ENCODE data around the gene AEBP1.
"Not testable (repeated sequence)": the region's sequence is repeated elsewhere in the genome, so short reads cannot be mapped to it uniquely, and the experiment has no call there.

AEBP1 gene

DNA sequence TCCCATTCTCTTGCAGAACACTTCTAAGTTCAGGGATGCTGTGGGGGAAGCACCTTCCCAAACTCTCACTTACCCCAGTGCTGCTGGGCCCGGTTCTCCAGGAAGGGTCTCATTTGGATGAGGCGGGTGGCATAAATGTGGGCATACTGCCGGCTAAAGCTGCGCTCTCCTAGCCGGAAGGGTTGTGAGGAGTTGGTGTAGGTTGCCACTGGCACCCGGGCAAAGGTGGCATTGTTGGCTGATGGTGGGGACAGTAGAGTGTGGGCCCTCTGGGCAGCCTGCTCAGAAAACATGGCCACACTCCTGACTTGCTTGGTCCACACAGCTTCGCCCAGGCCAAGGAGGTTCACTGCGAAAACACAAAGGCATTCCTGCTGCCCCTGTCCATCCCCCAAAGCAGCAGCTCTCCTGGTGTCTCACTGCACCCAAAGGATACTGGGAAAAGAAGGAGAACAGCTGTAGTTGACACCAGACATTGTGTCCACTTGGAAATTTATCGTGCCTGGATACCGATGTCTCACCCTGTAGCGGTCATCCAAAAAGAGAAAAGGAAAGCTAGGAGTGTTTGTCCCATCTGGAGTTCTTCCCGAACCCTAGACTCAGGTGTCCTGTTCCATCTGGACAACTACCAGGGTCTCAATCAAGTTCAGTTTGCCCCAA is 17.7 kb downstream of the AEBP1 start:
- no peak for DNase-seq

DNA sequence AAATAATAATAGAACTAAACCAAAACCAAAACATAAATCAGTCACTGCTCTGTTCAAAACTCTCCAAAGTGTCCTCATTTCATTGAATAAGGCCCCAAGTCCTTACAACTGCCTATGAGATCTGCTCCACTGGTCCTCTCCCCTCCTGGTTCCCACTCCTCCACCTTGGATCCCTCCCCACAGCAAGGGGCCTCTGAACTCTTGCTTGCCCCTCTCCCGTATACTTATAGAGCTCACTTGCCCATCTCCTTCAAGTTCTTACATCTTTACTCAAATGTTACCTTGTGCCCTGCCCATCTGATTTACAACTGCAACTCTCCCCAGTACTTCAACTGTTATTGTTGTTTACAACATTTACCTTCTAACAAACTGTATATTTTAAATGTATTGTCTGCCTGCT is 18.4 kb downstream of the AEBP1 start:
- no peak for DNase-seq

DNA sequence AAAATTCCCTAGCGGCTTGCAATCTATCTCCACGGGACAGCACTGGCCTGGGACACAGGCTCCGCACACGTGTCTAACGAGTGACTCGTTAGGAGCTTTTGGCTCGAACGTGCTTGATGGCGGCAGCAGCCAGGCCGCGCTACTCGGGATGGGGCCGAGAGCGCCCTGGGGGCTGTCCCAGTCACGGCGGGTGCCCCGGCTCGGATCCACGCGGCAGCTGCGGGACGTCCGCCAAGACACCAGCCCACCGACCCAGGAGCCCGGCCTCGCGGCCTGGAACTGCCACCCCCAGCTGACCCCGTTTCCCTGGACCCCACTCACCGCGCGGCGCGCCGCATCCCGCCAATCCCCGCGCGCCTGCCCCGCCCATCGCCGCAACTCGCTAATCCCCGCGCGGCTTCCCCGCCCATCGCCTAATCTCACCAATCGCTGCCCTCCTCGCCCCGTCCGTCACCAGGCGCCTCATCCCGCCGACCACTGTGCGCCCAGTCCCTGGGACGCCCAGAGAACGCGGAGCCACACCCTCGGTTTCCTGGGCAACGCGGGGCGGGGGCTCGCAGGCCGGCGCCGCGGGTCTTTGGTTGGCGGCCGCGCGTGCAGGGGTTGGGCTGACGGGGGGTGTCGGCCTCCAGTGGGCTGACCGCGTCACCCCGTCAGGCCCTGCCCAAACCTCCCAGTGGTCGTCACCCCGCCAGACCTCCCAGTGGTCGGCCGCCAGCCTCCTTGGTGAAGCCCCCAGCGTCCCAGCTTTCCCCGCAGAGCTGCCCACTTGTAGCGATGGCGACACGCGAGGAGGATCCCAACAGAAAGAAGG is 19.3 kb downstream of the AEBP1 start, which contains the start of gene POLD2:
TSS of gene POLD2 (minus strand) at position 359 of the 814 bp plus-strand sequence. CDS start 1,495 bp downstream, outside the sequence.
- DNase-seq, result peak; percentile 93 to 99

DNA sequence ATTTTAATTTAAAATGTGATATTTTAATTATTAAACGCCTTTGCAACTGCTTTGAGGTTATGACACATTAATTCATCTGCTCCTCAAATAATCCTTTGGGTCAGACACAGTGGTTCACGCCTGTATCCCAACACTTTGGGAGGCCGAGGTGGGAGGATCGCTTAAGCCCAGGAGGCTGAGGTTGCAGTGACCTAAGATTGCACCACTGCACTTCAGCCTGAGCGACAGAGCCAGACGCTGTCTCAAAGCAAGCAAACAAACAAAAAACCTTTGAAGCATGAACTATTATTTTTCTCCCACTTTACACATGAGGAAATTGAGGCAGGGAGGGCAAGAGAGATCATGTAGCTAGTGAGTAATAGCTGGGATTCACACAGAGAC is 20.7 kb downstream of the AEBP1 start:
- DNase-seq, result no peak

DNA sequence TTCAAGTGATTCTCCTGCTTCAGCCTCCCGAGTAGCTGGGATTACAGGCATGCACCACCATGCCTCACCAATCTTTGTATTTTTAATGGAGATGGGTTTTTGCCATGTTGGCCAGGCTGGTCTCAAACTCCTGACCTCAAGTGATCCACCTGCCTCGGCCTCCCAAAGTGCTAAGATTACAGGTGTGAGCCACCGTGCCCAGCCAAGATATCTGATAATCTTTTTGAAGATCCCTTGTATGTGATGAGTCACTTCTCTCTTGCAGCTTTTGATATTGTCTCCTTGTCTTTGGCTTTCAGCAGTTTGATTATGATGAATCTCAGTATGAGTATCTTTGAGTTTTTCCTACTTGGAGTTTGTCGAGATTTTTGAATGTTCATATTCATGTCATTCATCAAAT is 22.4 kb downstream of the AEBP1 start:
- not testable (repeated sequence) for DNase-seq

DNA sequence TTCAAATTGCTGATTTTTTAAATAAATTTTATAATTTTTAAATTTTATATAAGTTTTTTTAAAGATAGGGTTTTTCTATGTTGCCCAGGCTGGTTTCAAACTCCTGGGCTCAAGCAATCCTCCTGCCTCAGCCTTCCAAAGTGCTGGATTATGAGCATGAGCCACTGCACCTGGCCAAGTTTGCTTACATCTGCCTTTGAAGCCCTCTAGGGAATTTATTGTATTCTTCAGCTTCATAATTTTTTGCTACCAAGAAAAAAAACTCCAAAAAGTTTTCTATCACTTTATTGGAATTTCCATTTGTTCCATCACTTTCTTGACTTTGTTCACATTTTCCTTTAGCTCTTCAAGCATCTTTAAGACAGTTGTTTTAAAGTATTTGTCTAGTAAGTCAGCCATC is 23.0 kb downstream of the AEBP1 start:
- no peak for DNase-seq

DNA sequence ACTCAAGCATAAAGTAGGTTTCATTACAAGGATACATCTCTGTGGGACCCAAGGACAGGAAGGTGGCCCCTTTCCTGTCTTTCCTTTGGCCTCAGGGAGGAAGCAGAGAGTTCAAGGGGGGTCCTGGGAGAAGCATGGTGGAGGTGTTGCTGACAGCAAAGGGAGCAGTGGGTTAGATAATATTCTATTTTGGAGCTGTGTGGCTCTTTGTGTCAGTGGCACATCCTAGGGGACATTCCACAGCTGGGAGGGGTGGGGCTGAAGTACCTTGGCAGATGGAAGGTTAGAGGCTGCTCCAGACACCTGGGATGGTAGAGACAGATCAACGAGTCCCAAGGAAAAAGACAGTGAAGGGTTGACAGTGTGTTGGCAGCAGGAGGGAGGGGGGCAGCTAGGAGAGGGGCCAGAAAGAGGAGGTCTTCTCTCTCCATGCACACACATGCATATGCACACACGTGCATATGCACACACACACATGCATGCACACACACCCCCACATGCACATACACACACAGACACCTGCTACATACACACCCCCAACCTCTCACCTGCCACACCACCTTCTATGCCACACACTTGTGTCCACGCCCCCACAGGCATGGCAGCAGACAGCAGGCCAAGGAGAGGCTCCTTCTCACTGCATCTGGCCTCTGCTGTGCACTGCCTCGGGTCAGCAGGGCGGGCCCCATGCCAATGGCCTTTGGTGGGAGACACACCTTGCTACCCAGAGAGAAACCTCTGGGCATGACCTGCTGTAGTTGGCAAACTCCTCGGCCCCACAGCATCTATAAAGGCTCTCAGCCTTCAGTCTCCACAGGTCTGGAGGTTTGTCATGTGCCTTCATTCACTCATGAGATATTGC is 24.8 kb downstream of the AEBP1 start:
- DNase-seq, result no peak

DNA sequence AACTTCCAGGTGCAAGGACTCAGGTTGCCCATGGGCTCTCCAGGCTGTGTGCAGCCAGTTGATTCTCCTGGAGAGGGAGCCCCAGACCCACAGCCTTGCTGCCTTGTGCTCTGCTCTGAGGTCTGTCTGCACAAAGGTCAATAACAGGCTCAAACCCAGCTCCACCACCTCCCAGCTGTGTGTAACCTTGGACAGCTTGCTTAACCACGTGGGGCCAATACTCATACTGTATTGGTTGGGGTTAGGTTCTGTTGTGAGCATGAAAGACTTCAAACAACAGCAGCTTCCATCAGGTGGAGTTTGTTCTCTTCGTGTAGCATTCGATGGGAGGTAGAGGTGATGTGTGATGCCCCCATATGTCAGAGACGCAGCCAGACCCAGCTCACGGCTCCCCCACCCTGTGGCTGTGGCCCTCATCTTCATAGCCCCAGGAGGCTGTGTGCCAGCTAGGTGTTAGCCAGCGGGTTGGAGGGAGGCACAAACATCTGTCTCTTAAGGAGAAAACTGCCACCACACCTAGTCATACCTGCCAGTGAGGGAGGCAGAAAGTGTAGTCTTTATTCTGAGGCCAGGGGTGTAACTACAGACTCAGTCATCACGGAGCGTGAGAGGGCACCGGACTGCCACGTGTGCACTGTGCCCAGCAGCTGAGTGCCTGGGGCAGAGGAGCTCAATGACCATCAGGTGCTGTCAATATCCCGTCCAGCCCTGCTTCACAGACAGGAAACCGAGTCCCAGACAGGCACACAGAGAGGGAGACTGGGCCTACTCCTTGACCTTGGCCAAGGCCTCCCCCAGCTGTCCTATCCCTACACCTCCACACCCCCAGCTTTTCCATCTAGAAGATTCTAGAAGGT is 27.3 kb downstream of the AEBP1 start:
- DNase-seq, result peak; percentile 49 to 79

DNA sequence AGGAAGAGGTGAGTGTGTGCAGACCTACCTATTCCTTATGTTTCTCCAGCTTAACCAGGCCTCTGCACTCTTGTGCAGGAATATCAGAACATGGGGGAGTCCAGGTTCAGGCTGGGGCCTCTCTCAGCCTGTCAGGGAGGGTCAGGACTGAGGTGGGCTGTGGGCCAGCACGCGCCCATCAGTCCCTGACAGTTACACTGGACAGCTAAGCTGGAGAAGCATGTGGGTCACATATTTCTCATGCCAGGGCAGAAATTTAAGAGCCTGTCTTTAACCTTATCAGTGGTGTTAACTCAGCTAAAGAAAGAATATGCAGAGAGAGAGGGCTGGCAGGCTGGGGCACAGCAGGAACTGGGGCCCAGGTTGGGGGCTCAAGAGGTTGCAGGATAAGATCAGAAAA is 27.9 kb downstream of the AEBP1 start:
- no peak for DNase-seq

DNA sequence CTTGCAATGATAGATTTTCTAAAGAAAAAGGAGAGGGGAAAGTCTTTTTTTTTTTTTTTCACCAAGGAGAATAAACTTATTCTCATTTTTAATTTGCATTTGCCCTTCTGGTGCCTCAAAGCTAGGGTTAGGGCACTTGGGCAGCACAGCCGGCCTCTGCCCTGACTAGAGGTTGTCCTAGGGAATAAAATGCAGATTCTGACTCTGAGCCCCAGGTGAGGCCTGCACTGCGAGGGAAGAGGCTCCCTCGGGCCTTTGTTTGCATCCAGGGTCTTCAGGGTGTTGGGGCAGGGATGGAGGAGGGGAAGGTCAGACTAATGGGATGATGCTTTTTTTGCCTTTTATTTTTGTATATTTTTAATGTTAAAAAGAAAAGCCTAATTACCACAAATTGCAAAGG is 29.1 kb downstream of the AEBP1 start:
- no peak for DNase-seq

DNA sequence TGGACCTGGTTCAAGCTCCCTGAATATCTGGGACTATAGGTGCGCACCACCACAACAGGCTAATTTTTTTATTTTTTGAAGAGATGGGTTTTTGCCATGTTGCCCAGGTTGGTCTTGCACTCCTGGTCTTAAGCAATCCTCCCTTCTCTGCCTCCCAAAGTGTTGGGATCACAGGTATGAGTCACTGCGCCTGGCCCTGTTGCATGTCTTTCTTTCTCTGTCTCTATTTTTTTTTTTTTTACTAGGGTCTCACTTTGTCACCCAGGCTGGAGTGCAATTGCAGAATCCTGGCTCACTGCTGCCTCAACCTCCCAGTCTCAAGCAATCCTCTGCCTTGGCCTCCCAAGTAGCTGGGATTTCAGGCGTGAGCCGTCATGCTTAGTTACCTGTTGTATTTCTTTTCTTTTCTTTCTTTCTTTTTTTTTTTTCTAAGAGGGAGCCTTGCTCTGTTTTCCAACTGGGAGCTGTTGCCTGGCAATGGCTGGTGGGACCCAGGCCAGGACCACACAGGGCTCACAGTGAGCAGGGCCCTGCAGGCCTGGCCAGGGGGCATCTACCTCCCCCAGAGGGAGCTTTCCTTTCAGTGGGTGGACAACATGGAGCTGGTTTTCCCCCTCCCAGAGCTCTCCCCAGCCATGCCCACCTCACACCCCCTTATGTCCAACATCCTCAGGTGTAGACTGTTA is 30.9 kb downstream of the AEBP1 start:
- no peak for DNase-seq

DNA sequence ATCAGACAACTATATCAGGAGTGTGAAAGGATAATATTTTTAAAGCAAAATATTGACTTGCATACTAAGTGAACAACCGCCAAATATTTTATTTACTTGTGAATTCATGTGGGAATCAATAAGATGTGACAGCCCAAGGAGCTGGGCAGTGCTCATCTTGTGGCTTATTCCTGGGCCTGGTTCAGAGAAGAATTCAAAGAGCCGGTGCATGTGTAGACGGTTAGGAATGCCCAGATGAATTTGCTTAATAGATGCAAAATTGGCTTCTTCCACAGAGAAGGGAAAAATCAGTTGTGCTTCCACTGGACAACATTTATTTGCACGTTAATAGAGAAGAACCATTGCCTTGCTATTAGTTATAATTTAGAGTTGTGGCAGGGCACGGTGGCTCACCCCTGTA is 32.6 kb downstream of the AEBP1 start:
- peak; percentile 88 to 89 for DNase-seq

DNA sequence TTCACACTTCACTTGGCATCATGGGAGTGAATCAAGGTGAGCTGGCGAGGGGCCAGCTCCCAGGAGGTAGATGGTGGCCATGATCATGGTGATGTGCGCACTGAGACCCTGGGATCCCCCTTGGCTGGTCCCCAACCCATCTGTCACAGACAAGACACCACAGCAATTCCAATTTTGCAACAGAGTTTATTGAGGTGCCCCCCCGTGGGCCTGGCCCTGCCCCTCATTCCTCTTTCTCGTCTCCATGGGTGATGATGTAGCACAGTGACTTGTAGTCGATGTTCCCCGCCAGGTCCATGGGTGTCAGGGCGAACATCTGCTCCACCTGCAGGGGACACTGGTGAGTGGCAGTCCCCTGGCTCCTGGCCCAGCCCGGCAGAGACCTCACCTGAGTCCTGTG is 34.6 kb downstream of the AEBP1 start:
- DNase-seq, result no peak

DNA sequence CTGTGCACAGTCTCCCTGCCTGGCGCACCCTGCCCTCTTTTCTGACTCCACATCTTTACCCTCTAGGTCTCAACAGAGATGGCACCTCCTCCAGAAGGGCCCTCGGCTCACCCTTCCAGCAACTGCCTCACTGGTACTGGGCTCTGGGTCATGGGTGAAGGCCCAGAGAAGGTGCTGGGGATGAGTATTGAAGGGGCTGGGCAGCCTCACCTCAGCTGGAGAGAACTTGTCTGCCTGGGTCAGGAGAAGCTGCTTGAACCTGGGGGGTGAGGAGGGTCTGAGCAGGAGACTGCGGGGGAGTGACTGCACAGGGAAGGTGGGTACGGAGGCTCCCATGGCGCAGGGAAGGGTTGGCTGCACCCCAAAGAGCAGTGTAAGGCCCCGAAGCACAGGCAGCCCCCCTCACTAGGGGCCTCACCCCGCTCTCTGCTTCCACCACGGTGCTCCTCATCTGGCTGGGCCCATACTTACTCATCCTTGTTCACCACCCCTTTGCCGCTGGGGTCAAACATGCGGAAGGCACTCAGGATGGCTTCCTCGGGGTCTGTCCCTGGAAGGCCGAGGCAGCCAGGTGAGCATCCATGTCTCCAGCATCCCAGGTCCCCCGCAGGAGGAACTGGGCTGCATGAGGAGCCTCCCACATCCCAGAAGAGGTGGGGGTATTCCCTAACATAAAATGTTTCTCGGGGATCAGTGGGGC is 35.3 kb downstream of the AEBP1 start:
- DNase-seq, result no peak

DNA sequence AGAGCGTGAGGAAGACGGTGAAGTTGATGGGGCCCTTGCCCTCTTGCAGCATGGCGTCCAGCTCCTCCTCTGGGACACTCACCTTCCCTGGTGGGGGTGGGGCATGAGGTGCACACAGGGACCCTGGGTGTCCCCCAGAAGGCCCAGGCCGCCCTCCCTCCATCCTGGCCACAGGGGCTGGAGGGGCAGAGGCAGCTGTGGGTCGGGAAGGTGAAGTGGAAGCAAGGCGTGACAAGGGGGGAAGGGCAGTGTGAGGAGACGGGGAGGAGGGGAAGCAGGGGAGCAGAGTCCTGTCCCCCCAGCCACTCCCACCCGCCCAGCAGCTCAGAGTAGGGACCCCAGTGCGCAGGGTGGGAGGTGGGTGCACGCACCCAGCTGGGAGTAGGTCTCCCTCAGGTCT is 36.2 kb downstream of the AEBP1 start:
- DNase-seq, result no peak

DNA sequence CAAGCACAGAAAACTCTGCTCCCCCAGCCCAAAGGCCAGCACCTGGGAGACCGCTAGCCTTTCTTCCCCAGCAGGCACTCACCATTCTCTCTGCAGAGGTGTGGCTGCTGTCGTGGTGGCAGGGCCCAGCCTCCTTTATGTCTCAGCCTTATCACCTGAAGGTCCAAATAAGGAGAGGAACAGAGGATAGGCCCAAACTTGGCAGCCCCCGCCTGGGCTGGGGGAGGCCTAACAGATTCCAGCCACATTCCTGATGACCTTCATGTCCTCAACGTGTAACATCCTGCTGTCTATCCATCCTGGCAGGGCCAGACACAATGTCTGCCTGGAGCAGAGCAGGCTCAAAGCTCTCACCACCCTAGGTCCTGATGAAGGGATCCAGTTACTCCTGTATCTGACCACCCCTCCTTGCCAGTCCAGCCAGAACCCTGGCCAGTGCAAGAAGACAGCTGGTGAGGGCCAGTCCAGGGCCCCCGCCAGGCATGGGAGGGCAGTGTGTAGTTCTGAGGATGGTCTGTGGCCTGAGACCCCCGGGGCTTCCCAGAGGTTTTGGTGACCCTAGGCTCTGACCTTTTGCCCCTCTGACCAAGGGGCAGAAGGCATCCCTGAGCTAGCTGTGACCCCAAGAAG is 37.2 kb downstream of the AEBP1 start, which contains the start of gene MYL7:
TSS of gene MYL7 (minus strand) at position 112 of the 630 bp plus-strand sequence. CDS start at position 85, 27 bp downstream.
- DNase-seq, result no peak

DNA sequence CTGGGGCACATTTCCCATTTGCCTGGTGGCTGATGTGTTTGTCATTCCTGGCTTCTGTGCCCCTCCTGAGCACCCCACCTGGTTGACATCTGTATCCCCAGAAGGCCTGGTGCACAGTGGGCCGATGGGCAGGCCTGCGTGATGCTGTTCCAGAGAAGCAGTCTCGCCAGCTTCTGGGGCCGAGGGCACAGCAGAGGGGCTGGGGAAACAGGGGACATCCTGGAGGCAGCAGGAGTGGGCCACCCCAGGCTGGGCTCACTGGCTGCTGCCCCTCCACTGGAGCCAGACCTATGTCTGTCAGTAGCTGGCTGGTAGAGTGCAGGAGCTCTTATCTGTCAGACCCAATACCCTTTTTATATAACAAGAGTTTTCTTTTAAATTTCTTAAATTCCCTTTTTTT is 37.9 kb downstream of the AEBP1 start:
- no peak for DNase-seq

DNA sequence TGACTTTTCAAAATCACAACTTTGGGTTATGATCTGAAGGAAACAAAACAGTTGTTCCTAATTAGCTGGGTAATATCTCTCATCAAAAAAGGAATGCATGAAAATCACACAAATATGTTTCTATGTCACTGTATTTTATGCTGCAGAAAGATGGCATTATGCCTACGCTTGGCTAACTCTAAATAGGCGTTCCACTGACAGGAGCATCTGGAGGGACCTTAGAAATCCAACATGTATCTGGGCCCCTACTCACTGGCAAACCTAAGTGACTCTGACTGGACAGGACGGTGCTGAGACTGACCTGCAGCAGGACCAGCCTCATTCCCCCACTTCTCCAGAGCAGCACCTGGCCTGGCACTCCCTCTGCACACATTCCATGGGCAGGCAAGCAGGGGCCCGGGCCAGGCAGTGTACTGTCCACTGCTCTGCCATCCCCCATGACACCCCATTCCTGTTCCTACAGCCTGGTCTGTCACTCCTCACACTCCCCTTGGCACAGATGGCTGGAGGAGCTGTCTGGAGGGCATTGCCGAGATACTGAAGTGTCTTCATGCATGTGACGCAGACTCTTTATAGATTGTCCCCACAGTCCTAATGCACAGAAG is 39.6 kb downstream of the AEBP1 start:
- DNase-seq, result no peak

DNA sequence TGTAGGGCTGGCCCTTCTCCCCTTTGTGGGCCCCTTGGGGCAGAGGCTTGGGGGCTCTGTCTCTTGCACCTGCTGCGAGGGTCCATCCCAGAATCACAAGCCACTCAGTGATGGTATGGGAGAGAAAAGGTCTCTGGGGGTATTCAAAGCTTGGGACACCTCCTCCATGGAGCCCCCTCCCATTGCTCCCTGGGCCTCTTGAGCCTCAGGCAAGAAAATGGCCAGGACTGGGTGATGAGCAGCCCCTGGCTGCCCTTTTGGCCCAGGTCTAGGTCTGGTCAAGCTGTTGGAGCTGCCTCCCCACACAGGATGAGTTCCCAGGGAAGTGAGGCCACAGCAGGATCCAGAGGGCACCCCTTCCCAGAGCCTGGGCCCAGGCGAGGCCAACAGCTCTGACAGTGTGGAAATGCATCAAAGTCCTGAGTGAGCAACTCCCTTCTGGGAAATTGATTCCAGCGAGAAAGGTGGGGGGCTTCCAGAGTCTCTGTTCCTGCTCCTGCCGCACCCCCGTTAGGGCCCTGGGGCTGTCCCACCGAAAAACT is 40.4 kb downstream of the AEBP1 start:
- DNase-seq, result no peak

DNA sequence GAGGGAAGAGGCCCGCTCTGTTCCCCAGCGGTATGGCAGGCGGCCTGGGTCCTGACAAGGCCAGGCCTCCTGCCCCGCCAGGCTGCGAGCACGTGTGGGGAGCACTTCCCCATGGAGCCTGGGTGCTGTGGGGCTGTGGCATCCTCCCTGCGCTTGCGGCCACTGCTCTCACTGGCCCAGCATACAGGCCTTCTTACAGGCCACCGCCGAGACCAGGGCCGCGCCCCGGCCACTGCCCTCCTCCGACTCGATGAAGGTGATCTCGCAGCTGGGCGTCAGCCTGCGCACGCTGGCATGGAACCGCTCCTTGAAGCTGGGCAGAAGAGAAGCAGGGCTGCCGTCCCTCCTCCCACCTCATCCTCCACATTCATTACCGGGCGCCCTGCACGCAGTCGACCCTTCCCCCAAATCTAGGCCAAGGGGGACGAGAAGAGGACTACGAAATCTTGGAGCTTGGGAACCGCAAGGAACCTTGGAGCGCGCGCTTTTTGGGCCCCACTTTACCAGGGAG is 40.9 kb downstream of the AEBP1 start:
- DNase-seq, result no peak
